ENCODE data around the gene SIGLEC15.

SIGLEC15 gene

GRCh38 chr18:45879681-45880655 is 54.5 kb downstream of the SIGLEC15 start:
- Histone ChIP-seq H3K27ac (ENCODE audit: low read length) (no peak overlapping the region), H3K27me3 (replicated peaks; ENCODE audit: insufficient read depth, low read length) (no peaks in the 10 kb centered on the region), H3K9me2 (replicated peaks; ENCODE audit: insufficient read depth, low read length) (no peaks in the 10 kb centered on the region), H4K20me1 (ENCODE audit: insufficient read depth, low read length) (no peaks in the 10 kb centered on the region), H3K79me2 (ENCODE audit: low read length) (no peaks in the 10 kb centered on the region), H3K4me1 (ENCODE audit: low read length) (peaks cover 2% of the 10 kb centered on the region; the same call in 1 of the 2 replicates), H3K36me3 (replicated peaks; ENCODE audit: insufficient read depth, low read length) (no peaks in the 10 kb centered on the region; the same call in 1 of the 2 replicates), H3K9ac (ENCODE audit: low read length) (no peak overlapping the region), H2AFZ (ENCODE audit: low read length) (no peak overlapping the region), H3K4me3 (ENCODE audit: low read length) (no peak overlapping the region), H3F3A (ENCODE audit: insufficient read depth, low read length) (peaks cover 2% of the 10 kb centered on the region; the same call in 1 of the 2 replicates), H3K4me2 (ENCODE audit: low read depth, low read length) (no peak overlapping the region), H3K9me3 (replicated peaks; ENCODE audit: insufficient read depth, low read length) (no peaks in the 10 kb centered on the region)
- no peak for TF ChIP-seq EZH2 (optimal IDR thresholded peaks at IDR 0.05; ENCODE audit: low read depth, low read length)
- peak; percentile 99 for TF ChIP-seq CTCF (IDR thresholded peaks at IDR 0.05; ENCODE audit: low read length)
- DNase-seq = peak; percentile 53

GRCh38 chr18:45880876-45881558 is 55.5 kb downstream of the SIGLEC15 start:
- H3K36me3 ChIP-seq (replicated peaks; ENCODE audit: insufficient read depth, low read length) = no peaks in the 10 kb centered on the region; the same call in 1 of the 2 replicates
- no peak for DNase-seq
- no peaks in the 10 kb centered on the region for H4K20me1 ChIP-seq (ENCODE audit: insufficient read depth, low read length)
- H3K27ac ChIP-seq (ENCODE audit: low read length) = no peak overlapping the region
- no peaks in the 10 kb centered on the region for H3K9me3 ChIP-seq (replicated peaks; ENCODE audit: insufficient read depth, low read length)
- H3K4me2 ChIP-seq (ENCODE audit: low read depth, low read length) = no peak overlapping the region
- H3K4me3 ChIP-seq (ENCODE audit: low read length) = no peak overlapping the region
- H3F3A ChIP-seq (ENCODE audit: insufficient read depth, low read length) = no peaks in the 10 kb centered on the region
- no peak for TF ChIP-seq CTCF (IDR thresholded peaks at IDR 0.05; ENCODE audit: low read length)
- no peak for TF ChIP-seq EZH2phosphoT487 (IDR thresholded peaks at IDR 0.05; ENCODE audit: low read length)
- no peak for TF ChIP-seq EZH2 (optimal IDR thresholded peaks at IDR 0.05; ENCODE audit: low read depth, low read length)
- H2AFZ ChIP-seq (ENCODE audit: low read length) = no peak overlapping the region
- H3K9ac ChIP-seq (ENCODE audit: low read length) = no peak overlapping the region
- no peaks in the 10 kb centered on the region for H3K4me1 ChIP-seq (ENCODE audit: low read length)
- H3K9me2 ChIP-seq (replicated peaks; ENCODE audit: insufficient read depth, low read length) = no peaks in the 10 kb centered on the region
- no peaks in the 10 kb centered on the region for H3K27me3 ChIP-seq (replicated peaks; ENCODE audit: insufficient read depth, low read length)
- no peaks in the 10 kb centered on the region for H3K79me2 ChIP-seq (ENCODE audit: low read length)

- no peak overlapping the region for H2AFZ ChIP-seq (ENCODE audit: low read length)
- no peak for TF ChIP-seq CTCF (IDR thresholded peaks at IDR 0.05; ENCODE audit: low read length)
- TF ChIP-seq EZH2 (optimal IDR thresholded peaks at IDR 0.05; ENCODE audit: low read depth, low read length) = no peak
- no peak for TF ChIP-seq EZH2phosphoT487 (IDR thresholded peaks at IDR 0.05; ENCODE audit: low read length)
- H3K27me3 ChIP-seq (replicated peaks; ENCODE audit: insufficient read depth, low read length) = no peaks in the 10 kb centered on the region
- DNase-seq = no peak
- no peak overlapping the region for H3K4me3 ChIP-seq (ENCODE audit: low read length)
- no peaks in the 10 kb centered on the region for H3F3A ChIP-seq (ENCODE audit: insufficient read depth, low read length)
- no peaks in the 10 kb centered on the region for H3K36me3 ChIP-seq (replicated peaks; ENCODE audit: insufficient read depth, low read length)
- no peaks in the 10 kb centered on the region for H3K4me1 ChIP-seq (ENCODE audit: low read length)
- H3K9ac ChIP-seq (ENCODE audit: low read length) = no peak overlapping the region
- H3K9me2 ChIP-seq (replicated peaks; ENCODE audit: insufficient read depth, low read length) = no peaks in the 10 kb centered on the region
- H3K27ac ChIP-seq (ENCODE audit: low read length) = no peak overlapping the region
- no peaks in the 10 kb centered on the region for H3K79me2 ChIP-seq (ENCODE audit: low read length)
- H4K20me1 ChIP-seq (ENCODE audit: insufficient read depth, low read length) = no peaks in the 10 kb centered on the region
- no peak overlapping the region for H3K4me2 ChIP-seq (ENCODE audit: low read depth, low read length)
- H3K9me3 ChIP-seq (replicated peaks; ENCODE audit: insufficient read depth, low read length) = no peaks in the 10 kb centered on the region
These were observed 62.1 kb downstream of the SIGLEC15 start for GRCh38 chr18:45887585-45887984.
